Measurements from ENCODE around the gene DAGLB.
"Not testable (repeated sequence)": the region's sequence is repeated elsewhere in the genome, so short reads cannot be mapped to it uniquely, and the experiment has no call there.

The DAGLB gene

DNA sequence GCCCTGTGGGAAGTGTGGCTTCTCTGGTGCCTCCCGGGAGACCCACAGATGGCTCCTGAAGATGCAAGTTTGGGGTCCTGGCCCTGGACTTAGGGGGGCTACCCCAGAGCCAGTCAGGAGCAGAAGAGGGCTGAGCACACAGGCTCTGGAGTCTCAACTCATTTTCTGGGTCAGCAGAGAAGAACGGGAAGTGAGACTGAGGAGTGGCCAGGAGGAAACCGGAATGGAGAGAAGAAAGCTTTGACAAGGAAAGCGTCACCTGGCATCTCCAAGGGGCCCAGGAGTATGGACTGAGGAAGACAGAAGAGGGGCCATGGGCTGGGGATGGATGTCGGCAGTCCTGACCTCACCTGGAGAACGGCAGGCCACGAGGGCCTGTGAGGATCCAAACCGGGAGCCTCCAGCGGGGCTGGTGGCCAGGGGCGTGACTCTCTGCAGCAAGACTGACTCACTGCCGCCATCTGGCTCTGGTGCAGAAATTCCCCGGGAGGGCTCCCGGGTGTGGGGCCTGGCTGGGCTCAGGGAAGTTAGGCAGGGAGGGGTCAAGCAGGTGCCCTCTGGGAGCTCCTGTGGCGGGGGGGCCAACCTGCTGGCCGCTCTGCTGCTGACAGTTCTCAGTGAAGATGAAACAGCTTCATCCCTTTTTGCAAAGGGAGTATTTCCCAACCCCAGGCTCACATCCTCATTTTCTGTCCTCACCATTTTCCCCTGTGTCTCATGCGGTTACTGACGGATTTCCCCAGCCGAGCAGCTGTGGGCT is 23.6 kb downstream of the DAGLB start:
- DNase-seq = peak; percentile 75

- peak; percentile 32 for DNase-seq
Observed at GRCh38 chr7:6422926-6423632, 24.7 kb downstream of the DAGLB start.

DNA sequence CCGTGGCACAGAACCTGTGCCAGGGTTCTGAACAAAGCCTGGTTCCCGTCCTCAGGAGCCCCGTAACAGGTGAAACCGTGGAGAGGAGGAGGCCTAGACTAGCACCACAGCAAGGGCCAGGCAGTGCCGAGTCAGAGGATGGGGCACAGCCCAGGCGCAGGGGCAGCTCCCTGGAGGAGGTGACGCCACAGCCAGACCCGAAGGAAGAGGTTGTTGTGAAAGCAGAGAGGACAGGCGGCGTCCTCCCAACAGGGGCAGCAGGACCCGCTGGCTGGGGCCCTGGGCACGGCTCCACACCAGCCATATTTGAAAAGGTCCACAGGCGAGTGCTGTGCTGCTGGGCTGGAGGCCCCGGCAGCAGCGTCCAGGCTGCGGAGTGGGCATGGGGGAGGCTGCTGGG is 25.7 kb downstream of the DAGLB start:
- DNase-seq = peak; percentile 24

DNA sequence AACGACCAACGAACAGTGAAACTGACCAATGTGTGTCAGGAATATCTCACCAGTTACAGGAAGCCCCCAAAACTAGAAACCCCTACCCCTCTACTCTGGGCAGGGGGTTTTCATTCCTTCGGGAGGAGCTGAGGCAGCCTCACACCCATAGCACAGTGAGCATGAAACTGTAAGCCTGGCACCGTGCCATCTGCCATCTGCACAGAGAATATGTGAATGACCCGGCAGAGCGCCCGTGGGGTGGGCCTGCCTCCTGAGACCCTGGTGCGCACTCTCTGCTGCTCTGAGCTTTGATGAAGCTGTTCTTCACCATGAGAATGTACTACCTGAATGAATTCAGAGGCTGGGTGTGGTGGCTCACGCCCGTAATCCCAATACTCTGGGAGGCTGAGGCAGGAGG is 27.1 kb downstream of the DAGLB start:
- no peak for DNase-seq

- no peak for DNase-seq
Observed at GRCh38 chr7:6419310-6419773, 28.4 kb downstream of the DAGLB start.

- DNase-seq = no peak
Observed at GRCh38 chr7:6417408-6417807, 30.3 kb downstream of the DAGLB start.

GRCh38 chr7:6416516-6417145 is 31.1 kb downstream of the DAGLB start:
- DNase-seq = no peak

- no peak for DNase-seq
Observed at GRCh38 chr7:6413637-6414036, 34.1 kb downstream of the DAGLB start.

DNA sequence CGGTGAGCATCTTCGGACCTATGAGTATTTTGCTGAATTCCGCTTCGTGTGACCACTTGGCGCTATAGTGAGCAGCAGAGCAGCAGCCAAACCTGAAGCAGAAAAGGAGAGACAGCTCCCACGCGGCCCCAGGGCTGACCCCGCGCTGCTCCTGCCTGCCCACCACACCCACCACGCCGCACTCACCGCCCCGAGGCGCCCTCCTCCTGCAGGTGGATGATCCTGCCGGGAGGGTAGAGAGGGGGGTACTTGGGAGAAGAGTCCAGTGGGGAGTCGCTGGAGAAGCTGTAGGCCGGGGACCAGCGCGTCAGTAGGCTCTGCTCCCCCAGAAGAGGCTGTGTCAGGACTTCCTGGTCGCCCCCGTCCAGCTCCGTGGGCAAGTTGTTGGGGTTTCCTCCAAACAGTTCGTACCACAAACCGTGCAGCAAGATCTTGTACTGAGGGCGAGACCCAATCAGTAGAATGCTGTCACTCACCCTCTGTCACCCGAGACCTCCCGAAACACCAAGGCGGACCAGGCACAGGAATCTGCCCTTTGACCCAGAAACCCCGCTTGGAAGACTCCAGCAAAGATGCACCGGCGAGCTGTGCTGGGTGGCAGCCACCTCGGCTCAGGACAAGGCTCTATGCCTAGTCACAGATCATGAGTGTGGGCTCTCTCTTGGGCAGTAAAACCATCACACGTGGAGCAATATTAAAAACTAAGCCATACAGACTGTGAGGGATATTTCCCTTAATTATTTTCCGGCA is 37.6 kb downstream of the DAGLB start:
- DNase-seq = no peak

DNA sequence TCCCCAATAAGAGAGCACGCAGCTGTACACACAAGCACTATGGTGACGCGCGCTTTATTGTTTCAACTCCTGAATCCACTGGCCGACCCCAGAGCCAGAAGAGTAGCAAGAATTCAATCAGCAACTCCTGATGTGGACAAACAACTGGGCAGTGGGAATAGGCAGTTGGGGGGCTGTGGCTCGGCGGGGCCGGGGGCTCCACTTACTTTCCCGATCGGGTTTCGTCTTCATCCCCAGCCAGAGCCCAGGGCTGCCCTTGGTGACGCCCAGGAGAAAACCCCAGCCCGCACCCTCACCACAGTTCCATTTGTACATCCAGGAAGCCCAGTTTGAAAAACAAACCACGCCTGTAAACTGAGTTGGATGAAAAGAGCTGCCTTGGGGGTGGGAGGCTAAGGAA is 38.7 kb downstream of the DAGLB start:
- DNase-seq = no peak

DNA sequence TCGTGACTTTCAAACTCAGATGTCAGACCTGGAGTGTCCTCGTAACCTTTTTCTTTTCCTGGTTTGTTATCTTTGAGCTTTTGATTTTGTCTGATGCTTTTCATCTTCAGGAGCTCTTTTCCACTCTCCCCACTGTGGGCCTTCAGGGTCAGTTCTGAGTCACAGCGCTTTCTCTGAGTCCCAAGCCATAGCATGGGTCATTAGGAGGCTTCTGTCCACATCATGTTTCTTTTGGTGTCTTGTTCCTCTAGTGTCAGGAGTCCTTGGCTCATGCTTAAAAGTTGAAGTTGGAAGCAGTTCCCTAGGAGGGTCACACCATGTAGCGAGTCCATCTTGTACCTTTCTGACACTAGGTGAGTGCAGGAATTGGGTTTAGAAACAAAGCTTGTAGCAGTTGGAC is 40.3 kb downstream of the DAGLB start:
- no peak for DNase-seq

GRCh38 chr7:6406121-6406520 is 41.6 kb downstream of the DAGLB start:
- DNase-seq = no peak

DNA sequence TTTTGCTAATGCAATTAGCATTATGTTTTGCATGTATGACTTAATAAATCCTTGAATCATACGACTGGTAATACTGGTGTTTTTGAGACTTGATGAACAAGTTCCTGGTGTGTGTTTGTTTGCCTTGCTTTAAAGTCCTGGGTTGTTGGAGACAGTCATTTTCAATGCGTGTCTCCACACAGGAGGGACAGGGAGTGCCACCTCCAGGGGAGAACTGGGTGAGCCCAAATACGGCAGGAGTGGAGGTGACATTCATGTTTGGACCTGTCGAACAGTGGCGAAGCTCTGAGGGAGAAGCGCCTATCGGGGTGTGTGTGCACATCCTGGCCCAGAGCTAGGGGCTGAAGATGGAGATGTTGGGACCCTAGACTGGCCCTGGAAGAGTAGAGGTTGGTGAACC is 43.8 kb downstream of the DAGLB start:
- DNase-seq = no peak

DNA sequence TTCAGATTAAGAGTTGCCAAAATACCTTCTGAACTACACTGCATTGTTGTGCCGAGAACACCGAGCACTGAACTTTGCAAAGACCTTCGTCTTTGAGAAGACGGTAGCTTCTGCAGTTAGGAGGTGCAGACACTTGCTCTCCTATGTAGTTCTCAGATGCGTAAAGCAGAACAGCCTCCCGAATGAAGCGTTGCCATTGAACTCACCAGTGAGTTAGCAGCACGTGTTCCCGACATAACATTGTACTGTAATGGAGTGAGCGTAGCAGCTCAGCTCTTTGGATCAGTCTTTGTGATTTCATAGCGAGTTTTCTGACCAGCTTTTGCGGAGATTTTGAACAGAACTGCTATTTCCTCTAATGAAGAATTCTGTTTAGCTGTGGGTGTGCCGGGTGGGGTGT is 45.0 kb downstream of the DAGLB start:
- DNase-seq = no peak

- no peak for DNase-seq
Observed at GRCh38 chr7:6402041-6402440, 45.7 kb downstream of the DAGLB start.

DNA sequence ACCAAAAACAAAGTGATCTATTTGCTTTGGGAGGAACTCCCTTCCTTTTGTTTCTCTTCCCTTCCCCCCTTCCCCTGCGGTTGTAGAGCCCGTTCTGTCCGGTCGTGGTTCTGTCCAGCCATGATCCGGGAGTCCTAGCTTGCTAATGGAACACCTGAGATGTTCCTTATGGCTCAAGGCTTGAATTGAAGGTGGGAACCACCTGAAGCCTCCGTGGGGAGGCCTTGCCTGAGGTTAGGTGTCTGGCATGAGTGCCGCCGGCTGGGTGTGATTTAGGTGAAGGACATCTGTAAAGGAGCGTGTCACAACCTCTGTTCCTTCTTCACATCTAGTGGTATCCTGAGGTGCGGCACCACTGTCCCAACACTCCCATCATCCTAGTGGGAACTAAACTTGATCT is 46.2 kb downstream of the DAGLB start:
- DNase-seq = no peak

- DNase-seq = not testable (repeated sequence)
Observed at GRCh38 chr7:6400243-6401105, 47.3 kb downstream of the DAGLB start.

- DNase-seq = no peak
Observed at GRCh38 chr7:6399351-6399750, 48.4 kb downstream of the DAGLB start.

DNA sequence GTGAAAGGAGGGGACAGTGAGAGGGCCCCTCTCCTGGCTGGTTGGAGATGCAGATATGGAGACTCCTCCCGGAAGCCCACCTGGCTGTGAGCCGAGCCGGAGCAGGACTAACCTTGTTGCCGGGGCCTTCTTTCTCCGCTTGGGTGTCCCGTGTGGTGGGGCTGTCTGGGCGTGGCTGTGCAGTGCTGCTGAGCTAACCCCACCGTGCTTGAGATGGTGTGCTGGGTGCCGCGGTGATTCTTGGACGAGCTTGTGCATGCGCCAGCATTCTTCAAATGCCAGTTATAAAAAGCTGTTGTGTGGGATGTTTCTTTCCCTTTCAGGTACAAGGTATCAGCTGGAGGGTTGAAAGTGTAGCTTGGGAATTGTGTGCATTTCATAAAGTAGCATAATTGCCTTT is 48.8 kb downstream of the DAGLB start:
- no peak for DNase-seq

GRCh38 chr7:6397759-6398495 is 49.8 kb downstream of the DAGLB start:
- not testable (repeated sequence) for DNase-seq

DNA sequence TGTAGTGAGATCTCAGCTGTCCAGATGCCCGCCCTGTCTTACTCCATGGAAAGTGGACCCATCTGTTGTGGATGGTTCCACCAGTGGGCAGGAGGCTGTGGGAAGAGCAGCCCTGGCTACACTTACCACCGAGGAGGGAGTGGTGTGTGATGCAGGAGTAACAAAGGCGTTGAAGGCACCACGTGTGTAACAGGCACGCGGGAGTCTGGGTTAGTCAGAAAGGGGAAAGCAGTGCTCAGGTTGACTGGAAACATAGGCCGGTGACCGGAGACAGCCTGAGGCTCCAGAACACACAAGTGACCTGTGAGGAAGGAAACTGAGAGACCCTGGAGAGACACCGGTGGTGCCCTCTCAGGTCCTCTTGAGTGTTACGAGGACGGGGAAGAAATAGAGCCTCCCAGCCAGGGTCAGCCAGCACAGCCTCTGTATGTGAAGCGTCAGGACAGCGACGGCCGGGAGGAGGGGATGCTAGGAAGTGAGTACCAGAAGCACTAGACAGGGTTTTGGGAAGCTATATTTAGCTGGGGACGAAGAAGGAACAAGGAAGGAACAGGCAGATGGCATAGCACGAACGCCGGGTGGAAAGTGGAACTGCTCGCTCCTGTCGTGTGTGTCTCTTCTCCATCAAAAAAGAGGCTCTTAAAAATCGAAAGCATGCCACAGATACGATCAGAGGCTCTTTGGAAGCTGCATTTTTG is 51.7 kb downstream of the DAGLB start:
- DNase-seq = peak; percentile 27
